ENCODE data around the gene AUTS2. TPM values are rescaled to one million over a fixed set of nuclear protein-coding genes. Genes with fewer than 3 reads are reported as not detected.
A peak's percentile ranks its signal among the peaks of the same experiment; 100 is the strongest.

The AUTS2 gene
- total RNA-seq, 1 experiment from 2014 or later, result 30.1 TPM

GRCh38 chr7:69803699-69804516 is 205.6 kb downstream of the AUTS2 start:
- Histone ChIP-seq H3K4me3 (no peak overlapping the region), H3K36me3 (no peaks in the 10 kb centered on the region), H3K9me3 (replicated peaks) (peaks cover 8% of the 10 kb centered on the region; the same call in 1 of the 2 replicates), H3K27me3 (no peaks in the 10 kb centered on the region), H3K4me1 (peaks cover 81% of the 10 kb centered on the region), H3K27ac (no peak overlapping the region)
- peak in 1 of 2 experiments; percentile 47 for DNase-seq

DNA sequence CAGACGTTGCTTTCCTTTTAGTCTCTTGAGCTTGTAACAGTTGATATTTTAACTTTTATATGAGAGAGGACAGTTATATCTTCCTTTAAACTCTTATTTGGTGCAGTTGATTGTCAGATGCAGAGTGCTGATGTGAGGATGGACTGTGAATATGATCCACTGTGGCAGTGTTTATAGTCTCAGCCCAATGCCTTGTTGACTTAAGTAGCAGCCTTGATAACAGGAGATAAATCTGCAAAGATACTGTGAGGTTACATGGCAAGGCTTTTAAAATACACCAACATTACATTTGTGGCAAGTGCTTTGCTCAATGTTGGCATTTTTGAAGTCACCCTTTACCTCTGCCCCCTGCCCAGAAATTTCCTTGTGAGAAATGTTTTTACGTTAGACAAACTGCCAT is 206.7 kb downstream of the AUTS2 start:
- no peaks in the 10 kb centered on the region for H3K36me3 ChIP-seq
- no peak for DNase-seq
- H3K27me3 ChIP-seq, result no peaks in the 10 kb centered on the region
- no peak overlapping the region for H3K27ac ChIP-seq
- H3K4me1 ChIP-seq, result peaks cover 79% of the 10 kb centered on the region
- no peak overlapping the region for H3K4me3 ChIP-seq
- H3K9me3 ChIP-seq (replicated peaks), result peaks cover 8% of the 10 kb centered on the region; the same call in 1 of the 2 replicates

- peak; percentile 54 to 68 for DNase-seq
- H3K4me1 ChIP-seq, result peaks cover 57% of the 10 kb centered on the region
- peaks cover 8% of the 10 kb centered on the region; the same call in 1 of the 2 replicates for H3K9me3 ChIP-seq (replicated peaks)
- no peaks in the 10 kb centered on the region for H3K36me3 ChIP-seq
- no peaks in the 10 kb centered on the region for H3K27me3 ChIP-seq
- H3K4me3 ChIP-seq, result no peak overlapping the region
- H3K27ac ChIP-seq, result peak overlapping the region; percentile 94
These were observed 210.1 kb downstream of the AUTS2 start for GRCh38 chr7:69808391-69808790.

DNA sequence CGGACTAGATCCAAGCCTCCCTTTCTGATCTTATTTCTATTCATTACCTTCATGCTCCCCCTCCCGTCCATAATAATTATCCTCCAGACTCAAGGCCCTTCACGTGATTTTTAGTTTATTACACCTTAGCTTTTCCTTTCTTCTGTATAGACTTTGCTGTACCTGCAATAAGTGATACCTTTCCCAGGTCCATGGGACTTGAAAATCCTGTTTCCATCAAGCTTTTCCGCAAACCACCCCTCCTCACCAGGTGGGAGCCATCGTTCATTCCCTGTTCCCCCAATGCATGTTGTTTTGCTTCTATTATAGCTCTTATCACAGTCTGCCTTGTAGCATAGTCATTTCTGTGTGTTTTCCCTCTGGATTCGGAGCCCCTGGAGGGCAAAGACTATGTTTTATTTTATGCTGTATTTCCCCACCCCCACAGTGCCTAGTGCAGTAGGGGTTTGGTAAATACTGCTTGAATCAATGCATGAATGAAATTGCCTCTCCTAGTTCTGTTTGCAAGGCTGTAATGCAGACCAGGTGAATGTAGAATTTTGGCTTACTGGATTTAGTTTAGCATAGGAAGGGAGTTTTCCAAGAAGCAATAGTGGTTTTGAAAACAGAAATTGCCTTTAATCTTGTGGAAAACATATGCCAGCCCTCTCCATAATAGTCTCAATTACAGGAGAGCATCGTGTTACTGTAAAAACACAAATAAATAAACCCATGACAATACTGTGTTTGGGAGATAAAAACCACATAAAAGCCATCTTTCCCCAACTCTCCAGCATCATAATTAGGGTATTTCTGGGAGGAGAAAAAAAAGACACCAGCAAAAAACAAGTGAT is 213.4 kb downstream of the AUTS2 start:
- no peaks in the 10 kb centered on the region for H3K36me3 ChIP-seq
- DNase-seq, result peak in 1 of 2 experiments; percentile 35
- H3K4me3 ChIP-seq, result no peak overlapping the region

GRCh38 chr7:69812756-69813155 is 214.5 kb downstream of the AUTS2 start:
- Histone ChIP-seq H3K27ac (no peak overlapping the region), H3K27me3 (no peaks in the 10 kb centered on the region), H3K4me3 (no peak overlapping the region), H3K4me1 (peaks cover 41% of the 10 kb centered on the region), H3K9me3 (replicated peaks) (no peaks in the 10 kb centered on the region), H3K36me3 (no peaks in the 10 kb centered on the region)
- DNase-seq, result no peak

More for the DNA sequence above, 213.4 kb downstream of the AUTS2 start:
- H3K27ac ChIP-seq, result no peak overlapping the region
- H3K4me1 ChIP-seq, result peaks cover 38% of the 10 kb centered on the region
- no peaks in the 10 kb centered on the region for H3K27me3 ChIP-seq
- H3K9me3 ChIP-seq (replicated peaks), result peaks cover 5% of the 10 kb centered on the region; the same call in 1 of the 2 replicates

GRCh38 chr7:69813637-69814240 is 215.5 kb downstream of the AUTS2 start:
- Histone ChIP-seq H3K27ac (no peak overlapping the region), H3K27me3 (no peaks in the 10 kb centered on the region), H3K9me3 (replicated peaks) (no peaks in the 10 kb centered on the region), H3K4me3 (no peak overlapping the region), H3K36me3 (no peaks in the 10 kb centered on the region), H3K4me1 (peaks cover 36% of the 10 kb centered on the region)
- DNase-seq, result no peak

GRCh38 chr7:69814421-69814962 is 216.2 kb downstream of the AUTS2 start:
- Histone ChIP-seq H3K36me3 (no peaks in the 10 kb centered on the region), H3K27me3 (no peaks in the 10 kb centered on the region), H3K27ac (no peak overlapping the region), H3K9me3 (replicated peaks) (no peaks in the 10 kb centered on the region), H3K4me1 (peaks cover 36% of the 10 kb centered on the region), H3K4me3 (no peak overlapping the region)
- no peak for DNase-seq

GRCh38 chr7:69816501-69816900 is 218.2 kb downstream of the AUTS2 start:
- no peak for DNase-seq
- no peak overlapping the region for H3K4me3 ChIP-seq
- H3K27me3 ChIP-seq, result no peaks in the 10 kb centered on the region
- H3K9me3 ChIP-seq (replicated peaks), result no peaks in the 10 kb centered on the region
- H3K27ac ChIP-seq, result no peak overlapping the region; the same call in 1 of the 2 replicates
- H3K4me1 ChIP-seq, result peaks cover 34% of the 10 kb centered on the region
- no peaks in the 10 kb centered on the region for H3K36me3 ChIP-seq

- Histone ChIP-seq H3K4me1 (peaks cover 29% of the 10 kb centered on the region), H3K27me3 (no peaks in the 10 kb centered on the region), H3K9me3 (replicated peaks) (no peaks in the 10 kb centered on the region), H3K4me3 (no peak overlapping the region), H3K27ac (peak overlapping the region; percentile 24; the same call in 1 of the 2 replicates), H3K36me3 (no peaks in the 10 kb centered on the region)
- DNase-seq, result peak; percentile 60 to 76
These were observed 218.8 kb downstream of the AUTS2 start for GRCh38 chr7:69817121-69817520.

- no peak for DNase-seq
- no peak overlapping the region; the same call in 1 of the 2 replicates for H3K27ac ChIP-seq
- H3K4me3 ChIP-seq, result no peak overlapping the region
- H3K27me3 ChIP-seq, result no peaks in the 10 kb centered on the region
- H3K36me3 ChIP-seq, result no peaks in the 10 kb centered on the region
- H3K4me1 ChIP-seq, result peaks cover 35% of the 10 kb centered on the region
- H3K9me3 ChIP-seq (replicated peaks), result no peaks in the 10 kb centered on the region
These were observed 219.8 kb downstream of the AUTS2 start for GRCh38 chr7:69817841-69818635.

DNA sequence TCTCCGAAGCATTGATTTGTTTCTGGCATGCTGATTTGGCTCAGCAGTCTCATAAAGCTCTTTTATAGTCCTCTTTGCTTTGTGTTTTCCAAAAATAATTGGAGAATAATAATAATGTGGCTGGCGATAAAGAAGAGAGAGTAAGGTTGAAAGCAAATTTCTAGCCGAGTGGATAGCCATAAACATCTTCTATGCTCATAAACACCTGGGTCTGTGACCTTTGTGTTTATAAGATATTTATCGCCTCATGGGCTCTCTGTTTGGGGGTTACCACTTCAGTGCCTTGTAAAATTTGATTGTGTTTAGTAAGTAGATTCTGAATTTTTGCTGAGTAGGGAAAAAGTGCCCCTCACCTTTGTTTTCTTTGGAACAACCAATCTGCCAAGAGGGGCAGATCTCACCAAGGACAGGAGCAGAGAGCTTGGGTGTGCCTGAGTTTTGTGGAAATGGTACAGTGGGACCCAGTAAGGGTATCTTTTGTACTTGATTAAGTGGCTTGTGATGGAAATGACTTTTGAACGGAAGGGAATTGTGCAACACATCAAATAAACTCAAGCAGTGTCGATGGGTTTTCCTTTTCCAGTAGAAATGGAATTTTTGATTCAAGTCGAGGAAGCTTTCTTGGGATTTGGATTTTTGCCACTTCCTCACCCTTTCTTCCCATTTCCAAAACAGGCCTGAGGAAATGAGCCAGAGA is 220.5 kb downstream of the AUTS2 start:
- Histone ChIP-seq H3K9me3 (replicated peaks) (no peaks in the 10 kb centered on the region), H3K4me1 (peaks cover 43% of the 10 kb centered on the region), H3K27me3 (no peaks in the 10 kb centered on the region), H3K4me3 (no peak overlapping the region), H3K36me3 (no peaks in the 10 kb centered on the region), H3K27ac (no peak overlapping the region)
- DNase-seq, result no peak

DNA sequence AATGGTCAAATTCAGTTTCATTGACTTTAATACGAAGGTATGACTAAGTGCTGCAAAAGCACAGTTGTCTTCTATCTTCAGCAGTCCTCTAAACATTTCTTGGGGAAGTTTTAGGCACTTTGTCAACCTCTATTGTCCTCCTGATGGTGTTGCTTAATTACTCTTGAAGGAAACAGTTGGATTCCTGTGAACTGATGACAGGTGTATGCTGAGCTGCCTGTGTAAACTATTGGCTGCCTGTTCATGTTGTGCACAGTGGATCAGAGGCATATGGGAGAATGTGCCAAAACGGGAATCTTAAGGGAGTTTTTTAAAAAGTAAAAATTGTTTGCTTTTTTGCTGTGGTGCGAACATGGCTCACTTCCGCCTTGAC is 221.0 kb downstream of the AUTS2 start:
- no peak for DNase-seq
- H3K4me3 ChIP-seq, result no peak overlapping the region
- H3K9me3 ChIP-seq (replicated peaks), result no peaks in the 10 kb centered on the region
- H3K27ac ChIP-seq, result no peak overlapping the region
- H3K36me3 ChIP-seq, result no peaks in the 10 kb centered on the region
- H3K27me3 ChIP-seq, result no peaks in the 10 kb centered on the region
- peaks cover 48% of the 10 kb centered on the region for H3K4me1 ChIP-seq

DNA sequence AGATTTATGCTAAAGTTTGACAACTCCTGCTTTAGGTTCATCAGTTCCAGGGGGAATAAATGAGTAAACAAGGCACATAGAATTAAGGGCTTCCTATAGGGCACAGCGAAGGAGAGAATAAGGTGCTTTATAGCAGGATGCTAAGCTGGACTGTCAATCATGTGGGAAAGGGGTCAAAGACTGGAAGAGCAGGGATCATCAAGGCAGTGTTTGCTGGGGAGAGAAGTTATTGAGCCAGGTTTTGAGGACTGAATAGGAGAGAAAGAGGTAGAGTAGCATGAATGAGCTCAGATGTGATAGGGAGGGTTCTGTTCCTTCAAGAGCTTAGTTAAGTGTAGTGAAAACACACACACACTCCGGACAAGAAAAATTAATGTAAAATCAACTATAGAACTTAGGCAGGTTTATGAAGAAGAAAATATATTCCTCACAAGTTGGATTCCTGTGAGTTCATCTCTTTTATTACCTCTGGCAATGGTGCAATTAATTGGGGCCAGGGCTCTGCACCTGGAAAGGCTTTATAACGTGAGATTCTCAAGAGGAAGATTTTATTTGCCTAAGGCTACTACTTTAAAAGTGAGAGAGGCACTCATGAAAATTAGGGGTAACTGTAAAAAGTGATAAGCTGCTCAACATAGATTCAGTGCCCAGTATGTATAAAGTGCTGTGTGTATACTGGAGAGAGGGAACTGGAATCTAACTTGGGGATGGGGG is 222.4 kb downstream of the AUTS2 start:
- Histone ChIP-seq H3K36me3 (no peaks in the 10 kb centered on the region), H3K4me1 (peaks cover 60% of the 10 kb centered on the region), H3K4me3 (no peak overlapping the region), H3K27me3 (no peaks in the 10 kb centered on the region), H3K27ac (no peak overlapping the region), H3K9me3 (replicated peaks) (no peaks in the 10 kb centered on the region)
- DNase-seq, result no peak

Measured in SJCRH30 (cell line).